ENCODE results near the gene ACOT7.

Gene ACOT7

GRCh38 chr1:6294080-6294889 is 99.3 kb downstream of the ACOT7 start:
- no peak overlapping the region for H2AFZ ChIP-seq (ENCODE audit: low read length)
- H3K36me3 ChIP-seq (ENCODE audit: insufficient read depth, low read length) = peaks cover 26% of the 10 kb centered on the region; the same call in 1 of the 2 replicates
- H3K4me1 ChIP-seq (ENCODE audit: insufficient read depth, low read length, poor library complexity, severe bottlenecking) = peaks cover 14% of the 10 kb centered on the region
- no peaks in the 10 kb centered on the region for H4K20me1 ChIP-seq (ENCODE audit: insufficient read depth, low read length, poor library complexity, severe bottlenecking)
- no peaks in the 10 kb centered on the region for H3K9me3 ChIP-seq (ENCODE audit: insufficient read depth, low read depth, low read length)
- H3K79me2 ChIP-seq (ENCODE audit: insufficient read depth, low read length) = no peaks in the 10 kb centered on the region
- H3K9ac ChIP-seq (ENCODE audit: low read depth, low read length, poor library complexity, severe bottlenecking) = no peak overlapping the region
- H3K4me3 ChIP-seq (ENCODE audit: low read length, poor library complexity, severe bottlenecking) = no peak overlapping the region
- H3F3A ChIP-seq (ENCODE audit: low read depth) = no peaks in the 10 kb centered on the region
- no peaks in the 10 kb centered on the region for H3K9me2 ChIP-seq (replicated peaks; ENCODE audit: low read depth, low read length)
- peak overlapping the region; percentile 9 for H3K4me2 ChIP-seq (ENCODE audit: low read depth, low read length, poor library complexity, severe bottlenecking)
- TF ChIP-seq EZH2phosphoT487 (IDR thresholded peaks at IDR 0.05; ENCODE audit: borderline replicate concordance) (no peak), CTCF (conservative IDR thresholded peaks at IDR 0.05; ENCODE audit: low read length) (no peak)
- no peaks in the 10 kb centered on the region for H3K27me3 ChIP-seq (ENCODE audit: insufficient read depth, low read length, poor library complexity, severe bottlenecking)

- TF ChIP-seq EZH2phosphoT487 (IDR thresholded peaks at IDR 0.05; ENCODE audit: borderline replicate concordance) (no peak), CTCF (conservative IDR thresholded peaks at IDR 0.05; ENCODE audit: low read length) (no peak)
- Histone ChIP-seq H3K4me2 (ENCODE audit: low read depth, low read length, poor library complexity, severe bottlenecking) (no peak overlapping the region), H3K79me2 (ENCODE audit: insufficient read depth, low read length) (no peaks in the 10 kb centered on the region), H3K9ac (ENCODE audit: low read depth, low read length, poor library complexity, severe bottlenecking) (no peak overlapping the region), H3K36me3 (ENCODE audit: insufficient read depth, low read length) (peaks cover 26% of the 10 kb centered on the region; the same call in 1 of the 2 replicates), H2AFZ (ENCODE audit: low read length) (no peak overlapping the region), H3K9me2 (replicated peaks; ENCODE audit: low read depth, low read length) (no peaks in the 10 kb centered on the region), H3K4me3 (ENCODE audit: low read length, poor library complexity, severe bottlenecking) (no peak overlapping the region), H3K4me1 (ENCODE audit: insufficient read depth, low read length, poor library complexity, severe bottlenecking) (peaks cover 14% of the 10 kb centered on the region), H3K27me3 (ENCODE audit: insufficient read depth, low read length, poor library complexity, severe bottlenecking) (no peaks in the 10 kb centered on the region), H3F3A (ENCODE audit: low read depth) (no peaks in the 10 kb centered on the region), H4K20me1 (ENCODE audit: insufficient read depth, low read length, poor library complexity, severe bottlenecking) (no peaks in the 10 kb centered on the region), H3K9me3 (ENCODE audit: insufficient read depth, low read depth, low read length) (no peaks in the 10 kb centered on the region)
Measured at GRCh38 chr1:6292102-6292501, 101.5 kb downstream of the ACOT7 start.

GRCh38 chr1:6288665-6289064 is 104.9 kb downstream of the ACOT7 start:
- no peak for TF ChIP-seq EZH2phosphoT487 (IDR thresholded peaks at IDR 0.05; ENCODE audit: borderline replicate concordance)
- Histone ChIP-seq H3K9me2 (replicated peaks; ENCODE audit: low read depth, low read length) (no peaks in the 10 kb centered on the region), H3K4me2 (ENCODE audit: low read depth, low read length, poor library complexity, severe bottlenecking) (no peak overlapping the region), H3K9me3 (ENCODE audit: insufficient read depth, low read depth, low read length) (no peaks in the 10 kb centered on the region), H3F3A (ENCODE audit: low read depth) (no peaks in the 10 kb centered on the region), H3K4me1 (ENCODE audit: insufficient read depth, low read length, poor library complexity, severe bottlenecking) (no peaks in the 10 kb centered on the region), H3K36me3 (ENCODE audit: insufficient read depth, low read length) (peaks cover 21% of the 10 kb centered on the region; the same call in 1 of the 2 replicates), H3K9ac (ENCODE audit: low read depth, low read length, poor library complexity, severe bottlenecking) (no peak overlapping the region), H3K79me2 (ENCODE audit: insufficient read depth, low read length) (no peaks in the 10 kb centered on the region), H3K27me3 (ENCODE audit: insufficient read depth, low read length, poor library complexity, severe bottlenecking) (no peaks in the 10 kb centered on the region), H3K4me3 (ENCODE audit: low read length, poor library complexity, severe bottlenecking) (no peak overlapping the region), H4K20me1 (ENCODE audit: insufficient read depth, low read length, poor library complexity, severe bottlenecking) (no peaks in the 10 kb centered on the region), H2AFZ (ENCODE audit: low read length) (no peak overlapping the region)

All from Loucy (cell line).